ENCODE measurements around the gene TBL1X.

DNA sequence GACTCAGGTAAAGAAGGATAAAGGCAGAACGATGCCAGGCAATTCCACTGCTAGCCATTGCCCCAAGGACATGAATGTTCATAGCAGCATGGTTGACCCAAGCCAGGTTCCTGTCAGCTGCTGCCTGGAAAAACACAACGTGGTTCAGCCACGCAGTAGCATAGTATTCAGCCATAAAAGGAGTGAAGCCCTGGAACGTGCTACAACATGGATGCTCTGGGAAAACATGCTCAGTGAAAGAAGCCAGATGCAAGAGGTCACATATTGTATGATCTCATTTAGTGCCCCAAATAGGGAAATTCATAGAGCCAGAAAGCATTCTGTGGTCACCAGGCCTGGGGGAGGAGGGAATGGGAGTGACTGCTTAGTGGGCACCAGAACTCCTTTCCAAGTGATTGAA lies 170.9 kb downstream of the TBL1X start:
- TF ChIP-seq, protein P1, sequence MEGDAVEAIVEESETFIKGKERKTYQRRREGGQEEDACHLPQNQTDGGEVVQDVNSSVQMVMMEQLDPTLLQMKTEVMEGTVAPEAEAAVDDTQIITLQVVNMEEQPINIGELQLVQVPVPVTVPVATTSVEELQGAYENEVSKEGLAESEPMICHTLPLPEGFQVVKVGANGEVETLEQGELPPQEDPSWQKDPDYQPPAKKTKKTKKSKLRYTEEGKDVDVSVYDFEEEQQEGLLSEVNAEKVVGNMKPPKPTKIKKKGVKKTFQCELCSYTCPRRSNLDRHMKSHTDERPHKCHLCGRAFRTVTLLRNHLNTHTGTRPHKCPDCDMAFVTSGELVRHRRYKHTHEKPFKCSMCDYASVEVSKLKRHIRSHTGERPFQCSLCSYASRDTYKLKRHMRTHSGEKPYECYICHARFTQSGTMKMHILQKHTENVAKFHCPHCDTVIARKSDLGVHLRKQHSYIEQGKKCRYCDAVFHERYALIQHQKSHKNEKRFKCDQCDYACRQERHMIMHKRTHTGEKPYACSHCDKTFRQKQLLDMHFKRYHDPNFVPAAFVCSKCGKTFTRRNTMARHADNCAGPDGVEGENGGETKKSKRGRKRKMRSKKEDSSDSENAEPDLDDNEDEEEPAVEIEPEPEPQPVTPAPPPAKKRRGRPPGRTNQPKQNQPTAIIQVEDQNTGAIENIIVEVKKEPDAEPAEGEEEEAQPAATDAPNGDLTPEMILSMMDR (conservative IDR thresholded peaks at IDR 0.05): no peak
- TF ChIP-seq EZH2 (IDR thresholded peaks at IDR 0.05; ENCODE audit: low read depth): no peak

All from PC-9 (cell line).